ENCODE measurements around the gene VSIG2.
"Not testable (repeated sequence)": the region's sequence is repeated elsewhere in the genome, so short reads cannot be mapped to it uniquely, and the experiment has no call there.

The VSIG2 gene

DNA sequence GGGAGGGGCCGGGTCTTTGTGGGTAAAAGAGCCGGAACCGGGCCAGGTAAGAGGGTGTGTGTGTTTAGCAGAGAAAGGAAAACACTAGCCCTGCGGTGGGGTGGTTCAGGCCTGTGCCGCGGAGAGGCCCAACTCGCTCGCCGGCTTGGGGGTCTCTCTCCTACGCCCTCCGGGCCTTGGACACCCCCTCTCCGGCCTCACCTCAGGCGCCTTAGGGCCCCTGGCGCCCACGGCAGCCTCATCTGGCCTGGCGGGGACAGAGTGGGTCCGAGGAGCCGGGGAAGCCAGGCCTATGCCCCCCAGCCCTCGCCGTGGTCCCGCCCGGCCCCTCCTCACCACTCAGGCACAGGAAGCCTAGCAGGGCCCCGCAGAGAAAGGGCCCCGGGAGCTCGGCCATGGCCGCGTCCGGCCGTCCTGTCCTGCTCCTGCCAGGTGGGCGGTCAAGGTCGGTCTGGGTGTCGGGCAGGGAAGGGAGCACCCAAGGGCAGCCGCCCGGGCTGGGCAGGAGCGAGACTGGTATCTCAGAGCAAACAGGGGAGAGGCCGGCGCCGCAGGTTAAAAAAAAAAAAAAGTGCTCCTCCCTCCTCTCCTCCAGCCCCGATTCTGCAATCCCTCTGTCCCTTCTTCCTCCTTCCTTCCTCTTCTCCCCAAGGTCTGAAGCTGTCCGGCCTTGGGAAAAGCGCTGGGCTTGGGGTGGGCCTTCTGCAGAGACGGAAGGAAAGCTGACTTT, at the start of gene VSIG2:
Gene VSIG2, minus strand, starts transcription at position 515 of the 730 bp plus-strand sequence. Its CDS starts 118 bp downstream, at position 397.
- DNase-seq: no peak

DNA sequence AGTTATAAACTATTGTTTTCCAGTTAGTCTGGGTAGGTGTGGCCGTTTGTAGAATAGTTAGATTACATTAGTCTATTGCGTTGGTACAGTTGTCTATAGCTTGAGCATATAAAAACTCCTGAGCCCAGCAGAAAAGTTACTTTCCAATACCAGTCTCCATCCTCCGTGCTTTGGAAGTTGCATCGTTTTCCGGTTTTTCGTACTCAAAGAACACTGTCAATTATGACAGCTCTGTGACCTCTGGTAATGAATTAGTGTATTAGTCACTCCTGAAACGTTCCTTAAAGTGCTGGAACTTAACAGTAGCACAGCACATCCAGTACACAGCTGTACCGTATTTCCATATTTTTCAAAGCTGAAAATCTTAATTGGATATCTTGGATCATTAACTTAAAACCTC, 49.0 kb upstream of the VSIG2 start:
- no peak for DNase-seq

DNA sequence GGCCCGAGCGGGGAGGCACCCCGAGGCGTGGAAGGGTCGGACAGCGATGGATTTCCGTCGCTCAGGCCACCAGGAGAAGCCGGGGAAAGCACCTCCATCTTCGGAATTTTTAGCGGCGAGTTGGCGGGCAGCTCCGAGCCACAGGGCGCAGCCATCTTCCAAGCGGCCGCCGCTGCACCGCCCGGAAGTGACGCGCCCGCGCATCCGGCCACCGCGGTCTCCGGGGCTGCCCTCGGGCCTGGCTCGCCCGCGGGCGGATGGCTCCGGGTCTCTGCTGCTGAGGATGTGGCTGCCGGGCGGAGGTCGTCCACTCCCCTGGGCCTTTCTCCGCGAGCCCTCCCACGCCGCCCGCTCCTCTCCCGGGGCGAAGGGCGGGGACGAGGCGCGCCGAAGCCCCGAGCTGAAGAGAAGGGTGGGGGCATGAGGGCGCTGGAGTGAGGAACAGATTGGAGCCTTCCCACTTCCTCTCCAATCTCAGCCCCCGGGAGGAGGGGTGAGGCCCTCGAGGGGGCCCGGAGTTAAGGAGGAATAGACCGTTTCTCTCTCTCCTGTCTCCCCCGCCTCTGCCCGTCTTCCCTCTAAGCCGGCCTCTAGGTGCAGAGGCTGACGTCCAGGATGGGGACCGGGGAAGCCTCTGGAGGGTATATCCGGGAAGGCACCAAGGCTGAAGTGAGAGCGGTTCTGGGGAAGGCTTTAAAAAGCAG, 48.3 kb upstream of the VSIG2 start, which contains the start of gene MSANTD2:
Gene MSANTD2, minus strand, starts transcription at position 181 of the 704 bp plus-strand sequence. Its CDS starts 26 bp downstream, at position 155.
- DNase-seq: peak; percentile 31

DNA sequence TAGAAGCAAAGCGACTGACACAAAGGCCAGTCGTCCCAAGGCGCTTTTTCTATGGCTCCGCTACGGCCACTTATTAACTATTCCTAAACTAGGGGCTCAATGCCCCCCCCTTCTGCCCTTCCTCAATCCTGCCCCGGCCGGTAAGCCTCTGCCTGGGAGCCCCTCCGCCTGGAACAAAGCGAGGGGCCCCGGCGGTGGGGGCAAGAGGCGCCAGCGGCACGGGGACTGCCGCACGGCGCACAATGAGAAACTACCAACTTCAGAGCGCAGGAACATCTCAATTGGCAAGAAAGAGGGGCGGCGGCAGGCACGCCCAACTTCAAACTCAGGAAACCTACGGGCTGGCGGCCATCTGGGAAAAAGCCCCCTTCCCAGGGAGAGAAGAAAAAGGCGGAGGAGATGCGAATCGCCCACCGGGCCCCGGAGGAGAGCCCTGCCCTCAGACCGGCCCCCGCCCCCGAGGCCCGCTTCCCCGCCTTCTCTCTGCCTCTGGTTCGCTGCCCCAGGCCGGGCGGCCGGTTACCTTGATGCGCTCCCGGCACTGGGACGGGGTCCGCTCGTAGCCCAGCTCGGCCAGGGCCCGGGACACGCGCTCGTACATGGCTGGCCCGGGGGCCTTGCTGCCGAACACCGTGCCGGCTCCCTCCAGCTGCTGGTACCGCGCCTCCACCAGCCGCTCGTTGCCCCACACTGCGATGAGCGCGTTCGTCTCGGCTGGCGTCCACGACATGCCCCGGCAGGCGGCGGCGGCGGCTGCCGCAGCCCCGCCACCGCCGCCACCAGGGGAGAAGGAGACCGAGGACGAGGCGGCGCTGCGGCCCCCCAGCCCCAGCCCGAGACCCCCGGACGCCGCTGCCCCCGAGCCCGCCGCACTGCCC, 47.5 kb upstream of the VSIG2 start:
- DNase-seq: no peak

DNA sequence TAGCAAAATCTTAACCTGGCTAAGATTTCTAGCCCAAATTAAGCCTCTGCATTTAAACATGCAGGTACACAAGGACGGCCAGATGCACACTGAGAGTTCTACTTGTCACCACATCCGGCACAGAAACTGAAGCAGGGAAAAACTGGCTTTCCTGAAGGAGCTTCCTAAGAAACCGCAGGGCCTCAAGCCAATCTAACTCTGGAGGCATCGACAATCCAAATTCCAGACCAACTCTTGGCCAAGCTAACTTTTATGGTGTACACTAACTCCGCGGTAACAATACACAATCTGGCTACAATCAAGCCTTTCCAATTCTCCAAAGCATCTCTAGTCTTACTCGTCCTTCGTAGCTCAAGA, 46.9 kb upstream of the VSIG2 start:
- no peak for DNase-seq

- DNase-seq: no peak
These were observed 44.3 kb upstream of the VSIG2 start for GRCh38 chr11:124796312-124796711.

- DNase-seq: peak; percentile 10
These were observed 41.6 kb upstream of the VSIG2 start for GRCh38 chr11:124793466-124794278.

- DNase-seq: no peak
These were observed 39.7 kb upstream of the VSIG2 start for GRCh38 chr11:124791626-124792341.

DNA sequence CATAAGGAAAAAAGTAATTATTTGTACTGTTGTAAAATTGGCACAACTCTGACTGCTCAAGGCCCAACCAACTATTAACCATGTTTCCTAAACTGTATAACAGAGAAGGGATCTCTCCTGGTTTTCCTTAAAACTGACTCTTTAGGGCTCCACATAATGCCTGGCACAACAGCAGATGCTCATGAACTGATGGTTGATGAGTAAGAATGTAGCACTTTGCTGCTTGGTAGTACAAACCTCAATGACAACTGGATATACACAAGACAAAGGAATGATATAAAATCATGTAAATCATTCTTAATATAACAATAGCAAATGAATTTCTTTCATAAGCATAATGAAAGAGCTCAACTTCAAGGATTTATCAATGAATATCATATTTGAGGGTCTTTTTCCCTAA, 36.5 kb upstream of the VSIG2 start:
- DNase-seq: no peak

- DNase-seq: no peak
These were observed 32.0 kb upstream of the VSIG2 start for GRCh38 chr11:124784051-124784450.

DNA sequence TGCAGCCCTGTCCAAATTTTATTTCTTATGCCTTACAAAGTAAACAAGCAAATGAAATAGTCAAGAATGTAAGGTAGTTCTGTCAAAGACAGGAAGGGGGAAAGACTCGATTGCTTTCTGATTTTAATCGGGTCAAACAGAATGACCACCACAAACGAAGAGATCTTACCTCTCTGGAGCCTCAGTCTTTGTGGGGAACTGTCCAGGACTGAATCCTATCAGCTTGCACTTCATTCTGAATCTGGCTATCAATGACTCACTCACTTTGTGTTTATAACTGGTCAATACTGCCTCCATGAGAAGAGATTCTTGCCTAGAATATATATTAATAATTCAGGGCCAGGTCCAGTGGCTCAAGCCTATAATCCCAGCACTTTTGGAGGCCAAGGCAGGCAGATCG, 30.9 kb upstream of the VSIG2 start:
- DNase-seq: no peak

DNA sequence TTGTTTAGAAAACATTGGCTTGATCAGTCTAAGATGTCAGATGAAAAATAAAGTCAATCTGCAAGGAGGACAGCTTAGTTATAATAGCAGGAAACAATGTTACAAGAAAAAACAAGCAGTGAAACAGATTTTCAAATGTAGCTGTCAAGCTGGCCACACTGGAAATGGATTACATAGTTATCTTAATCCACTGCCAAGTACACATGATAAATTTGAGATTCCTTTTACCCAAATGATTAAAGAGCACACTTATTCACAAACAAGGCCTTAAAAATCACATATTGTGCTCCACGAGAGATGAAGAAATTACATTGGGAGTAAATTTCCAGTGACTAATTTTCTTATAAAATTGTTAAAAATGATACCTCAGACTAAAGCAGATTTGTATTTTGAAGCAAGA, 27.5 kb upstream of the VSIG2 start:
- no peak for DNase-seq

DNA sequence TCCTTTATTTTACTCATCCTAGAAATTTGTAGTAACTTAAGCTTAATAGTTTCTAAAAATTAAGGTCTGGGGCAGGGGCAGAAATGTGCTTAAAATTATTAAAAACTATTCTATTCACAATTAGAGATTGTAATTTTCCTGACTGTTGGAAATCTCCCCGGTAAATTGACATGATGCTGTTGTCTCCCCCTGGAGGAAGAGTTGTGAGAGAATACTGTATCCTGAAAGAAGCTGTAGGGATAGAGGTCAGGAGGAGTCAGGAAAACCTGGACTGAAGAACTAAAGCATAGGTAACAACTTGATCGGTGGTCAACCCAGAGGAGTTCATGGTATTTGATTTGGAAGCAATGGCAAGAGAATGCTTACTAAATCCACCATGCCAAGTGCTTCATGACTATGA, 26.2 kb upstream of the VSIG2 start:
- DNase-seq: no peak

DNA sequence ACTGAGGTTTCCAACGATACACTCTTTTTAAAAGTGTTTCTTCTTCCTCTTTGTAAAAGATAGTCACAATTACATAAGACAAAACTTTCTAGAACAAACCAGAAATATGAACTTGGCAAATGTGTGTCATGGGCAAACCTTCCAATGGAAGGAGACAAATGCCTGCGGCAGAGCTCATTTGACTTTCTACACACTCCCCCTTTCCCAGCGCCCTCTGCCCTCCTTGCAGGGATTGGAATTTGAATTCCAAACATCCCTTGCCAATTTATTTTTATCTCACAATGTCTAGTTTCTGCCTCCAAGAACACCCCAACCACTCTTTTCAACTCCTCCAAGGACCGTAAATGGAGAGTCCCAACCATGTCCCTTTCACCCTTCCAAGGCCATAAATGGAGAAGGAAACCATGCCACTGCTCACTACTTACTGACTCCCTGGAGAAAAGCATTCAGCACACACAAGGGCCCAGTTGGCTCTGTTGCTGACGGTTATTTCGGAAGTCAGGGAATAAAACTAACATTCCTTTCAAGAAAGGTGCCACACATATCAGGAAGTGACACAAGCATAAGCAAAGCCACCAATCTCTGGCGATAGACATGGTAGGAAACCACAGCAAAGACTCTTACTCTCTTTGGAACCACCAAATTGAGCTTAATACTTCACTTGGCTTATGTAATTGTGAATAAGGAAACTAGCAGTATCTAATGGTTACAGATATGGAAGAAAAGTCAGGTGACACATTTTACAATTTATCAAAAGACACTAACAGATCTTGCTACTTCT, 25.0 kb upstream of the VSIG2 start:
- DNase-seq: no peak

- DNase-seq: not testable (repeated sequence)
These were observed 18.9 kb upstream of the VSIG2 start for GRCh38 chr11:124770959-124771358.

DNA sequence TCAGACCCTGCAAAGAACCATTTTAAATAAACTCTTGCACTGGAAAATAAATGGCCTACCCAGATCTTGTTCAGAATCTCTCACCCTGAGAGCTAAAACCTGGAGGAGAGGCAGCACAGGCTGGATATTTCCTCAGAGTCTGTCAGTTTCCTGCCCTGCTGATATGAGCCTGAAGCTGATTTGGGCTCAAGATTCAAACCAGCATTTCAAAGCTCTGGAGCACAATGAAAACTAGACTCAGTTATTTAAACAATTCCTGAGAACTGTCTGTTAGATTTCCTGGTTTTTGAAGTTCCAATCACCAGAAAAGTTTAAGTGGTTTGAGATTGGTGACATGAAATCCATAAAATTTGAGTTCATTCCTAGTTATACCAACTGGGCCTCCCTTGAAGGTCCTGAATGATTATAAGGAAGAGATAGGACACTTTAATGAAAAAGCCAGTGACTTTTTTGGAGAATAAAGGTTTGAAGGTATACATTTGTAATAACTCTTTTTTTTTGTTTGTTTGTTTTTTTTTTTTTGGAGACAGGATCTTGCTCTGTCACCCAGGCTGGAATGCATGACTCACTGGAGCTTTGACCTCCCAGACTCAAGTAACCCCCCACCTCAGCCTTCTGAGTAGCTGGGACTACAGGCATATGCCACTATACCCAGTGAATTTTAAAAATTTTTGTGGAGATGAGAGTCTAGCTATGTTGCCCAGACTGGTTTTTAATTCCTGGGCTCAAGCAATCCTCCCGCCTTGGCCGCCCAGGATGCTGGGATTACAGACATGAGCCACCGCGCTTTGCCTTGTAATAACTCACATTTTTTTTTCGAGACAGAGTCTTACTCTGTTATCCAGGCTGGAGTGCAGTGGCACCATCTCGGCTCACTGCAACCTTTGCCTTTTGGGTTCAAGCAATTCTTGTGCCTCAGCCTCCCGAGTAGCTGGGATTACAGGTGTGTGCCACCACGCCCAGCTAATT, 18.0 kb upstream of the VSIG2 start:
- no peak for DNase-seq

- DNase-seq: no peak
These were observed 16.9 kb upstream of the VSIG2 start for GRCh38 chr11:124768914-124769313.

- DNase-seq: no peak
These were observed 14.1 kb upstream of the VSIG2 start for GRCh38 chr11:124766156-124766555.

GRCh38 chr11:124763156-124763947, 11.3 kb upstream of the VSIG2 start:
- peak; percentile 58 for DNase-seq
